Measurements from ENCODE around the gene KNCN.

DNA sequence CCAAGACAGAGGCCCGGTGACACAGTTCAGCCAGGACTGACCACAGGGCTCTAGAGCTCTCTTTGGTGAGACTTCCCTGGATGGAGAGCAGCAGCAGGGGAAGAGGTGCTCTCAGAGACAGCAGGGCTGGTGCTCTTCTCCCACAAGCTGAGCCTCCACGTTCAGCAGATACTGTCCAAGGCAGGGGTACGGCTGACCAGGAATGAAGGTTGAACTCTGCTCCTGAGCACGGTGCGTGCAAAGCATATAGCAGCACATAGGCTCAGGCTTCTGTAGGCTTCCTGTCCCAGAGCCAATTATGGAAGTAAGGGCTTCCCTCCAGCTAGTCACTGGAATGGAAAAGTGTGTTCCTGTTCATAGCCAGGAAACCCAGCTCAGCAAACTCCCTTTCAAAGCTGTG lies 37.9 kb downstream of the KNCN start:
- TF ChIP-seq CTCF (IDR thresholded peaks at IDR 0.05; ENCODE audit: low read length), result no peak
- no peak for TF ChIP-seq EZH2phosphoT487 (IDR thresholded peaks at IDR 0.05; ENCODE audit: low read length)
- TF ChIP-seq EZH2 (optimal IDR thresholded peaks at IDR 0.05; ENCODE audit: low read depth, low read length), result no peak
